ENCODE results near the gene SLC10A7. TPM values are rescaled to one million over a fixed set of nuclear protein-coding genes. Genes with fewer than 3 reads are reported as not detected.

The SLC10A7 gene
- total RNA-seq, 1 donor from 2014 or later, result 11.4 TPM

DNA sequence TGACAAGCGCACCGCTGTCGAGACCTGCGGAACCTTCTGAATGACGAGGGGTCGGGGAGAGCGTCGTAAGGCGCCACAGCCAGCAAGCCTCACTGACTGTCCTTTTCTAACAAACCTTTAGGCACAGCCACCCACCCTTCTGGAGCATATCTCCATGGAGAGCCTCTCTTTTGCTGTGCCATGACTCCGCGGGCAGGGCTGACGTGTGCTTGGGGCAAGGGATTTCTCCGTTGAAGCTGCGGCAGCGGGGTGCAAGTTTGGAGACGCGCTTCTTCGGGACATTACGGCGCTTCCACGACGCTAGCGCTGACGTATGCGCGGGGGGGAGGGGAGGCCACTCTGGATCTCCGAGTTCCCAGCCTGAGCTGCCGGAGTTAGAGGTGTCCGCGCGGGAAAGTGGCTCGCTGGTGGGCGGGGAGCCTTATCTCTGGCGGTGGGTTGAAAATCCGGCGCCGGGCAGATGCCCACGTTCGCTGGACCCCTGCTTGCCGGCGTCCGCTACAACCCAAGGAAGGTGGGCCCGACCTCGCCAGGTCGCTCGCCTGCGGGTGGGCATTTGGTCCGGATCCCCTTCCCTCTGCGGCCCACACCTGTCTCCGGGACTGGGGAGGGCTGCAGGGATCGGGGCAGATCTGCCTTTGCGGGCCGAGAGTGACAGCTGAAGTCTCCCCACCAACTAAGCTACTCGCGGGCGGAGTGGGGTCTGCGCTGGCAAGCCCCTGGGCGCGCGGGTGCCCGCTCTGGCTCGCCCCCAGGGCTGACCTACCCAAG is 543 bp upstream of the SLC10A7 start:
- TF ChIP-seq, protein P1, sequence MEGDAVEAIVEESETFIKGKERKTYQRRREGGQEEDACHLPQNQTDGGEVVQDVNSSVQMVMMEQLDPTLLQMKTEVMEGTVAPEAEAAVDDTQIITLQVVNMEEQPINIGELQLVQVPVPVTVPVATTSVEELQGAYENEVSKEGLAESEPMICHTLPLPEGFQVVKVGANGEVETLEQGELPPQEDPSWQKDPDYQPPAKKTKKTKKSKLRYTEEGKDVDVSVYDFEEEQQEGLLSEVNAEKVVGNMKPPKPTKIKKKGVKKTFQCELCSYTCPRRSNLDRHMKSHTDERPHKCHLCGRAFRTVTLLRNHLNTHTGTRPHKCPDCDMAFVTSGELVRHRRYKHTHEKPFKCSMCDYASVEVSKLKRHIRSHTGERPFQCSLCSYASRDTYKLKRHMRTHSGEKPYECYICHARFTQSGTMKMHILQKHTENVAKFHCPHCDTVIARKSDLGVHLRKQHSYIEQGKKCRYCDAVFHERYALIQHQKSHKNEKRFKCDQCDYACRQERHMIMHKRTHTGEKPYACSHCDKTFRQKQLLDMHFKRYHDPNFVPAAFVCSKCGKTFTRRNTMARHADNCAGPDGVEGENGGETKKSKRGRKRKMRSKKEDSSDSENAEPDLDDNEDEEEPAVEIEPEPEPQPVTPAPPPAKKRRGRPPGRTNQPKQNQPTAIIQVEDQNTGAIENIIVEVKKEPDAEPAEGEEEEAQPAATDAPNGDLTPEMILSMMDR (IDR thresholded peaks at IDR 0.05), result no peak
- Histone ChIP-seq H3K4me1 (no peaks in the 10 kb centered on the region), H3K9me3 (no peaks in the 10 kb centered on the region), H3K27ac (peak overlapping the region; percentile 63 to 78), H3K27me3 (no peaks in the 10 kb centered on the region), H3K4me3 (peak overlapping the region; percentile 81 to 94), H3K36me3 (no peaks in the 10 kb centered on the region)
- intact Hi-C loops (cut with DNase I), result loop anchor here (5.0 kb wide), 6 partner anchors 85 to 1095 kb away; partner anchors contain the start of genes MMAA and TMEM184C
- peak; percentile 53 to 94 for DNase-seq (ENCODE audit: low spot score in 2 of 2)

DNA sequence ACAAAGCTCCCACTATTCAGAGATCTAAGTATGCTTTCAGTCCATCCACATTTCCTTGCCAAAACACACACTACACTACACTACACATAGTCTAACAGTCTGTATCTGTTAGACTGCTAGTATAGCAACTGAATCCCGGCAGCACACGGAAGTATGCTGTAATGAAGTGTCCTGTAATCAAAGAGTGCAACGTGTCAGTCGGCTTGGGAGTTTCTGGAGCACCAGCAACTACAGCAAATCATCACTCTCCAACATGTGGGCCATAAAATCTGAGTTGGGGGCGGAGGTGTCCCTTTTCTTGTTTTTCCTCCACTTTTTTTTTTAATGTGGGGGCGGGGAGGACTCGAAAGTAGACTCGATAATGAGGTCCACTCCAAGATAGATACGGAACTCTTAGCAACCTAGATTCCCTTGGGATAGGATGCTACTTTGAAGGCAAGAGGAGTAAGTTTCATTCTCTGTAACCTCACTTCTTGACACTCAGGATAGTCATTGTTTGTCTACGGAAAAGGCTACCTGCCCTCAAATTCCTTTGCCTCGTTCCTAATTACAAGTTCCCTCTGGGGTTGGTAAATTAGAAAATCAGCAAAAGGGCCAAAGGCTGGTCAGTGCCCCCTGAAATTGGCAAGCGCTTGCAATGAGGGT is 722 bp downstream of the SLC10A7 start:
- Histone ChIP-seq H3K36me3 (no peaks in the 10 kb centered on the region), H3K27ac (peak overlapping the region; percentile 63 to 78), H3K27me3 (no peaks in the 10 kb centered on the region), H3K4me1 (no peaks in the 10 kb centered on the region), H3K4me3 (peak overlapping the region; percentile 81 to 94), H3K9me3 (no peaks in the 10 kb centered on the region)
- TF ChIP-seq, protein P1 (IDR thresholded peaks at IDR 0.05), result no peak
- no peak for DNase-seq (ENCODE audit: low spot score in 2 of 2)
- intact Hi-C loops (cut with DNase I), result loop anchor here (1.0 to 5.0 kb wide), 7 partner anchors 84 to 1096 kb away; partner anchors contain the start of genes LSM6, MMAA and TMEM184C

DNA sequence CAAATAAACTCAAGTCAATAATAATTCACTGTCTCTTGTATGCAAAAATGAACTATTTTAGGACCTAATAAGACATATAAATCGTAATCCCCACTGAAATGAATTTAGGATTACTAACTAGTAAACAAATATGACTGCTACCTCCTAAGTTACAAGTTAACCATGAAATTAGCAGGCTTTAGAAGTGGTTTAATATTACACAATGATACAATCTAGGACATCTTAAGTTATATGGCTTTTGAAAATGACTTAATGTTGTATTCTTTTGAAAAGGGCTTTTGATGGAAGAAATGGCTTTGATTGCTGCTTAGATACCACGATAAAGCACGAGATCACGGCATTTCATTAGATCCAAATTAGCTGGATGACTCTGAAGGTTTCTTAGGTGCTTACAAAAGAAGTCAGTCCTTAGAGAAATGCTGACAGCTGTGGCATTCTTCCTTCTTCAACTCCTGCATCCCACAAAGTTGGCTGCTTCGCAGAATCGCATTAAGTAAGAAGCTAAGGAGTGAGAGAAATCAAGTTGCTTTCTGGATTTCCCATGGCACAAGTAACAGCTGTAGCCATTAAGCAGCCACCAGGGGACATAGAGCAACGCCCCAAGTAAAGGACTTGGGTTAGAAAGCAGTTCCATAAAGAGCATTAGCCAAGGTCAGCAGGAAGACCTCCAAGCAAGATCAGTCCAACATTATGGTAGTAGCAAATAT is 6.9 kb downstream of the SLC10A7 start:
- DNase-seq (ENCODE audit: low spot score in 2 of 2), result no peak
- H3K27me3 ChIP-seq, result no peaks in the 10 kb centered on the region
- intact Hi-C loops (cut with DNase I), result no loop called here
- H3K36me3 ChIP-seq, result no peaks in the 10 kb centered on the region
- no peaks in the 10 kb centered on the region for H3K9me3 ChIP-seq
- H3K4me1 ChIP-seq, result no peaks in the 10 kb centered on the region
- no peak overlapping the region for H3K4me3 ChIP-seq
- no peak overlapping the region for H3K27ac ChIP-seq
- TF ChIP-seq, protein P1 (IDR thresholded peaks at IDR 0.05), result no peak

DNA sequence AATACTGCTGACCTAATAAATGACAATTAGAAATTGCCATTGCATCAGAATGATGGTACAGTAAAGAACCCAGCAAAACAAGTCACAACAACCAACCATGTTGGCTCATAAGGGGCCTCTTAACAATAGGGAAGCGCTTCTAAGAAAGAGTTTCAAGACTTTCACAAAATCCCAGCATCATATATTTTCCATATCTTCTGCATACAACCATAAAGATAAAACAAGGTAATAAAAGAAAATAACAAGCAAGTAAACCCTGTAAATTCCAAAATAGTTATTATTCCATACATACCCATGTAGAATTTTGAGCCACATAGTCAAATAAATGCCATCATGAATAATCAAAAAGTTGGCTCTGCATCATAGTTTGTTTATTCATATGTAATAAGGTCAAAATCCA is 8.2 kb downstream of the SLC10A7 start:
- H3K4me1 ChIP-seq, result no peaks in the 10 kb centered on the region
- H3K27ac ChIP-seq, result no peak overlapping the region
- DNase-seq (ENCODE audit: low spot score in 2 of 2), result no peak
- no peaks in the 10 kb centered on the region for H3K36me3 ChIP-seq
- TF ChIP-seq, protein P1 (IDR thresholded peaks at IDR 0.05), result no peak
- H3K4me3 ChIP-seq, result no peak overlapping the region
- no peaks in the 10 kb centered on the region for H3K9me3 ChIP-seq
- H3K27me3 ChIP-seq, result no peaks in the 10 kb centered on the region
- intact Hi-C loops (cut with DNase I), result no loop called here

DNA sequence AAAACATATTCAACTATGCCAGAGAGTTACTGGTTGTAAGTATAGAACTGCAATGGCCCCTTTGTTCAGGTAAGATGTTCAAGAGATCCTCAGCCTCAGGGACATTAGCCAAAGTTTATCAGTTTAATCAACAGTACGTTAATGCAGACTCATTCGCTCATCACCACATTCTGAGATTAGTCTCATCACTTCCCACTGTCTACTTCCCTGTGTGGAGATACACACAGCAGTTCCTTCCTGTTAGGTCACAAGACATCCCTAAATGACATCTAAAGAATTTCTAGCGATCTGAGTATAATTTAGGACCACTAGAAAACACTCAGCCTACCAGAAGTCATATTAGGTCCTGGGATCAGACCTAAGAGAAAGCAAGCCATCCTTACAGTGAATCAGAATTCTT is 10.4 kb downstream of the SLC10A7 start:
- H3K4me3 ChIP-seq, result no peak overlapping the region
- no peaks in the 10 kb centered on the region for H3K9me3 ChIP-seq
- TF ChIP-seq, protein P1 (IDR thresholded peaks at IDR 0.05), result no peak
- intact Hi-C loops (cut with DNase I), result no loop called here
- H3K36me3 ChIP-seq, result no peaks in the 10 kb centered on the region
- no peaks in the 10 kb centered on the region for H3K4me1 ChIP-seq
- DNase-seq (ENCODE audit: low spot score in 2 of 2), result no peak
- H3K27ac ChIP-seq, result no peak overlapping the region
- H3K27me3 ChIP-seq, result no peaks in the 10 kb centered on the region

All from ascending aorta (tissue), 2 donors.